Upper lobe of left lung (tissue), 6 donors: ENCODE measurements around the gene KIF25. TPM values are rescaled to one million over a fixed set of nuclear protein-coding genes. Genes with fewer than 3 reads are reported as not detected.

ENCODE experiments used
- ATAC-seq, 2 donors: fragments of 200-7000 bp; cut with Tn5 transposase; one replicate each; pipeline ENCODE4 v1.9.1; 2022; ENCODE audit warnings: mild to moderate bottlenecking in 2 of 2, moderate library complexity in 2 of 2; ENCODE audit not compliant: low FRiP score in 2 of 2
- DNase-seq, 2 donors: peaks; one replicate each; pipeline ENCODE4 v3.0.0-alpha.2; 2019 to 2020
- H3K27ac ChIP-seq, 4 donors: fragments of 200-600 bp; sonication (generic); one replicate each; pipeline ENCODE4 v1.5.1; 2016 to 2019
- H3K27me3 ChIP-seq, 4 donors: fragments of 200-600 bp; sonication (generic); one replicate each; pipeline ENCODE4 v1.5.1; 2017 to 2019
- H3K36me3 ChIP-seq, 4 donors: fragments of 200-600 bp; sonication (generic); one replicate each; pipeline ENCODE4 v1.5.1; 2016 to 2019
- H3K4me1 ChIP-seq, 4 donors: fragments of 200-600 bp; sonication (generic); one replicate each; pipeline ENCODE4 v1.5.1; 2018 to 2019
- H3K4me3 ChIP-seq, 4 donors: fragments of 200-600 bp; sonication (generic); one replicate each; pipeline ENCODE4 v1.5.1; 2017 to 2019; ENCODE audit warnings: mild to moderate bottlenecking in 2 of 4, moderate library complexity in 1 of 4
- H3K9me3 ChIP-seq, 4 donors: fragments of 200-600 bp; sonication (generic); one replicate each; pipeline ENCODE4 v1.5.1; 2018 to 2019
- EP300 ChIP-seq, 4 donors: sonication (generic); formaldehyde crosslinking; IDR thresholded peaks; one replicate each; pipeline ENCODE4 v1.5.1; 2017; ENCODE audit warnings: antibody characterized with exemption in 4 of 4, control low read depth in 2 of 4
- POLR2A ChIP-seq, 4 donors: fragments of 450-650 bp; IDR thresholded peaks; one replicate each; pipeline ENCODE4 v1.5.1; 2016 to 2017; ENCODE audit warnings: antibody characterized with exemption in 4 of 4, mild to moderate bottlenecking in 2 of 4
- POLR2AphosphoS5 ChIP-seq, 2 donors: sonication (generic); formaldehyde crosslinking; IDR thresholded peaks; one replicate each; pipeline ENCODE4 v1.5.1; 2017; ENCODE audit warnings: antibody characterized with exemption in 2 of 2
- WGBS, 2 donors: methylation state at CpG; one replicate each; pipeline ENCODE4 v1.1.5; 2017 to 2018; 5-methylcytosine and 5-hydroxymethylcytosine counted together
- total RNA-seq, 6 donors: library from RNA; depleted of rRNA in 4 of 6; stranded (reverse); fragments of >200 nt in 4 of 6; gene quantifications; one replicate each; pipeline versions ENCODE4 v1.1.0 to v1.2.1, GENCODE V29; 2016 to 2021
- TF ChIP-seq, protein P1 (sequence below), 6 experiments: fragments of 450-650 bp in 4 of 6; fragments of 200-600 bp in 2 of 6; sonication (generic) in 2 of 6; IDR thresholded peaks; one replicate each; pipeline ENCODE4 v1.5.1; 2016 to 2019; ENCODE audit warnings: antibody characterized with exemption in 6 of 6
- donor health status: DM: no; HTN: no; CAD: no; lungs with moderate emphysema.
- donor health status: DM: no; HTN: yes; CAD: no; lungs with severe emphysema.

Gene KIF25
- total RNA-seq, 6 donors from 2014 or later: 0.17 to 0.54 (median 0.30) TPM; not detected in 3

DNA sequence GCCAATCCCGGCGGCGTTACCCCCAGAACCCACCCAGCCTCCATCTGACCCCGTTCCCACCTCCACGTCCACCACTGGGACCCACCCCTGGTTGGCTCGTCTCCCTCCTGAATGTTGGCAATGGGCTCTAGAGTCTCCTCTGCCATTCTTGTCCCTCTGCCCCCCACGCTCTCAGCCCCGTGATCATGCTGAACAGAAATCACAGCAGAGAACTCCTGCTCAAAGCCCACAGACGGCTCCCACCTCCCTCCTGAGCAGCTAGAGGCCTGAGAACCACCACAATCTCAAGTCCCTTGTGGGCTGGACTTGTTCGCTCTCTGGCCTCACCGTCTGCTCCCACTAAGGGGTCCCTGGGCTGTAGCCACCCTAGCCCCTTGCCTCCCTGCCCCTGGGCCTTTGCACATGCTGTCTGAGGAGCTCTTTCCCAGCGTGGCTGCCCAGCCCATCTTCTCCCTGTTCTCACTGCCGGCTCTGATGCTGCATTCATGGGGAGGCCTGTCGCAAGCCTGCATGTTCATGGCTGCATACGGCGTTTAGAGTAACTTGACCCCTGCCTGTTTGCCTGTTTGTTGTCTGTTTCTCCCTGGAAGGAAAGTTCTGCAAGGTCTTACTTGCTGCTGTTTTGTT, 92.7 kb downstream of the KIF25 start:
- 86 to 93% methylated on average over 15 to 16 of the region's 16 CpGs for WGBS, 2 donors
- TF ChIP-seq EP300 (IDR thresholded peaks at IDR 0.05) (no peak), POLR2AphosphoS5 (IDR thresholded peaks at IDR 0.05) (no peak), POLR2A (IDR thresholded peaks at IDR 0.05) (no peak)
- TF ChIP-seq, protein P1, sequence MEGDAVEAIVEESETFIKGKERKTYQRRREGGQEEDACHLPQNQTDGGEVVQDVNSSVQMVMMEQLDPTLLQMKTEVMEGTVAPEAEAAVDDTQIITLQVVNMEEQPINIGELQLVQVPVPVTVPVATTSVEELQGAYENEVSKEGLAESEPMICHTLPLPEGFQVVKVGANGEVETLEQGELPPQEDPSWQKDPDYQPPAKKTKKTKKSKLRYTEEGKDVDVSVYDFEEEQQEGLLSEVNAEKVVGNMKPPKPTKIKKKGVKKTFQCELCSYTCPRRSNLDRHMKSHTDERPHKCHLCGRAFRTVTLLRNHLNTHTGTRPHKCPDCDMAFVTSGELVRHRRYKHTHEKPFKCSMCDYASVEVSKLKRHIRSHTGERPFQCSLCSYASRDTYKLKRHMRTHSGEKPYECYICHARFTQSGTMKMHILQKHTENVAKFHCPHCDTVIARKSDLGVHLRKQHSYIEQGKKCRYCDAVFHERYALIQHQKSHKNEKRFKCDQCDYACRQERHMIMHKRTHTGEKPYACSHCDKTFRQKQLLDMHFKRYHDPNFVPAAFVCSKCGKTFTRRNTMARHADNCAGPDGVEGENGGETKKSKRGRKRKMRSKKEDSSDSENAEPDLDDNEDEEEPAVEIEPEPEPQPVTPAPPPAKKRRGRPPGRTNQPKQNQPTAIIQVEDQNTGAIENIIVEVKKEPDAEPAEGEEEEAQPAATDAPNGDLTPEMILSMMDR (IDR thresholded peaks at IDR 0.05): no peak
- no peak overlapping the region for H3K4me3 ChIP-seq

DNA sequence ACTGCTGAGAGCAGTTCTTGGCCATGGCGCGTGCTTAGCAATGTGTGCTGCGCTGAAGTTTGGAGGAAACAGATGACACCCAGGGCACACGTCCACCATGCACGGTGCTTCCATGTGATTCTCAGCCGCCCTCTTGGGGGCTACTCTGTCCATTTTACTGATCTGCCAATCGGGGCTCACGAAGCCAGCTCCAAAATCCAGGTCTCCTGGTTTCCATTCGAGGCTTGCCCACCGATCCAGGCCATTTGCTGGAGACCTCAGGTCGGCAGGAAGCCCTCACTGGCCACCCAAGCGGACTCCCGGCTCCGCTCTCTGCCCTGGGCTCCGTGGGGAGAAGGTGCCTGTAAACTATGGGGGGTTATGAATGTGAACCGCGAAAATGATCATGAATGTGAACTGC, 93.2 kb downstream of the KIF25 start:
- no peaks in the 10 kb centered on the region for H3K36me3 ChIP-seq
- H3K4me1 ChIP-seq: peaks cover 0 to 5% (median 1%) of the 10 kb centered on the region in 4 donors
- H3K9me3 ChIP-seq: peaks cover 0 to 6% (median 4%) of the 10 kb centered on the region in 4 donors
- 86 to 87% methylated on average over 17 of the region's 17 CpGs for WGBS, 2 donors
- H3K4me3 ChIP-seq: no peak overlapping the region
- ATAC-seq (no peak), DNase-seq (peak in 1 of 2 donors; percentile 39)
- H3K27ac ChIP-seq: no peak overlapping the region
- TF ChIP-seq POLR2A (IDR thresholded peaks at IDR 0.05): no peak
- TF ChIP-seq, protein P1 (IDR thresholded peaks at IDR 0.05): no peak
- no peak for TF ChIP-seq EP300 (IDR thresholded peaks at IDR 0.05)
- TF ChIP-seq POLR2AphosphoS5 (IDR thresholded peaks at IDR 0.05): no peak
- no peaks in the 10 kb centered on the region for H3K27me3 ChIP-seq

More for the DNA sequence above, 92.7 kb downstream of the KIF25 start:
- no peaks in the 10 kb centered on the region for H3K36me3 ChIP-seq
- H3K27me3 ChIP-seq: no peaks in the 10 kb centered on the region
- H3K4me1 ChIP-seq: peaks cover 0 to 5% (median 1%) of the 10 kb centered on the region in 4 donors
- ATAC-seq (no peak), DNase-seq (no peak)
- H3K9me3 ChIP-seq: peaks cover 0 to 6% (median 4%) of the 10 kb centered on the region in 4 donors
- H3K27ac ChIP-seq: no peak overlapping the region

DNA sequence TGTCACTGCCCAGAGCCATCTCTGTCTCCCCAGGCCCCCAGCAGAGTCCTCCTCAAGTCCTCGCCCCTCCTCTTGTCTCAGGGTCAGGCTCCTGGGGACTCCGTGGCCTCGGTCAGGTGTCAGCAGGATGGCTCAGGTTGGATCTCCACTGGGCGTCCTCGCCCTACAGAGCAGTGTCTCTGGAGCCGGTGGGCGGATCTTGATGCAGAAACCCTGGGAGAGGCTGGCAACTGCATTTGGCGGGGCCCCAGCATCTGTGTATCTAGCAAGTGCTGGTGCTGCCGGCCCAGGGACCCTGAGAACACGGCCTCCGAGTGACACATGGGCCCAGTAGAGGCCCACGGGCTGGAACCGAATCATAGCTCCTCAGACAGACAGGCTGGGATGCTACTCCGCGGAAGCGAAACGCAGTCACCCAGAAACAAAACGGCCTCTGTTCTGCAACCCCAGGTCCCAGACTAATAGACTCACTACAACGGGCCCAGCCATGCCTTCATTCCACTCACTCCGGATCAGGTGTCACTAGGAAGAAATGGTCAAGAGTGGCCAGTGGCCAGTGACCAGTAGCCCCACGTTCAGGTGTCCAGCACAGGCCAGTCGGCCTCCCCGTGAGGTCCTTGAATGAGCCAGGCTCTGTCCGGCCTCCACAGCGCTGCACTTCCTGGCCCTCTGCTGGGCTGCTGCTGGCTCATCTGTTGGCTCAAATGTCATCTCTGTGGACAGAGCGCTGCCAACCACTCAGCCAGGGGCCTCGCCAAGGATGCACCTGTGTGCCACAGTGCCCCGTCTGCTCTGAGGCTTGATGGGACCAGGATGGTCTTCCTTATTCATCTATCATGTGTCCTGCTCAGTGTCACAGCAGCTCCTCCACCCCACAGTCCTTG, 94.2 kb downstream of the KIF25 start:
- Histone ChIP-seq H3K4me1 (peaks cover 0 to 5% (median 1%) of the 10 kb centered on the region in 4 donors), H3K27me3 (no peaks in the 10 kb centered on the region), H3K9me3 (peaks cover 0 to 6% (median 4%) of the 10 kb centered on the region in 4 donors), H3K36me3 (no peaks in the 10 kb centered on the region), H3K4me3 (no peak overlapping the region), H3K27ac (no peak overlapping the region)
- no peak for ATAC-seq
- 92 to 94% methylated on average over 19 to 28 of the region's 28 CpGs for WGBS, 2 donors
- peak in 1 of 2 donors; percentile 44 for DNase-seq
- TF ChIP-seq, protein P1 (IDR thresholded peaks at IDR 0.05): no peak
- no peak for TF ChIP-seq EP300 (IDR thresholded peaks at IDR 0.05)
- TF ChIP-seq POLR2A (IDR thresholded peaks at IDR 0.05): no peak
- no peak for TF ChIP-seq POLR2AphosphoS5 (IDR thresholded peaks at IDR 0.05)

DNA sequence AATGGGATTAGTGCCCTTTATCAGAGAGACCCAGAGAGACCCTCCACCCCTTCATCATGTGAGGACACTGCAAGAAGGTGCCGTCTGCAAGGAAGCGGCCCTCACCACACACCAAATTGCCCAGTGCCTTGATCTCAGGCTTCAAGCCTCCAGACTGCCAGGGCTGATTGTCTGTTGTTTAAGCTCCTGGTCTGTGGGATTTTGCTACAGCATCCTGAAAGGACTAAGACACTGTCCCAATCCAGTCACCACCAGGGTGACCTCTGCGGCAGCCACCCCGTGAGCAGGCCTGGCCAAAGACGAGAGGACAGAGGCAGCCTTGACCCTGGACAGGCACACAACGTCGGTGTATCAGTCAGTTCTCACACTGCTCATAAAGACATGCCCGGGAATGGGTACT, 95.1 kb downstream of the KIF25 start:
- ATAC-seq (no peak), DNase-seq (no peak)
- Histone ChIP-seq H3K36me3 (no peaks in the 10 kb centered on the region), H3K27me3 (no peaks in the 10 kb centered on the region), H3K27ac (no peak overlapping the region), H3K9me3 (peaks cover 0 to 6% (median 4%) of the 10 kb centered on the region in 4 donors), H3K4me1 (peaks cover 0 to 5% (median 1%) of the 10 kb centered on the region in 4 donors), H3K4me3 (no peak overlapping the region)
- TF ChIP-seq, protein P1 (IDR thresholded peaks at IDR 0.05): no peak
- no peak for TF ChIP-seq POLR2AphosphoS5 (IDR thresholded peaks at IDR 0.05)
- TF ChIP-seq POLR2A (IDR thresholded peaks at IDR 0.05): no peak
- TF ChIP-seq EP300 (IDR thresholded peaks at IDR 0.05): no peak
- 83 to 84% methylated on average over 8 of the region's 8 CpGs for WGBS, 2 donors
